Fibroblast of lung (primary cell): ENCODE measurements around the gene RITA1. TPM values are rescaled to one million over a fixed set of nuclear protein-coding genes. Genes with fewer than 3 reads are reported as not detected.
A peak's percentile ranks its signal among the peaks of the same experiment; 100 is the strongest.

Experiments
- DNase-seq, 2 donors: peaks; one replicate each; pipeline versions ENCODE4 v3.0.0 to v3.0.0-alpha.2; 2010; ENCODE audit warnings: low read depth in 2 of 2
- H2AFZ ChIP-seq: 2 replicates; pipeline ENCODE4 v1.5.1; 2012; ENCODE audit warnings: low read length, control low read depth, inconsistent platforms
- H3K27ac ChIP-seq: 2 replicates; pipeline ENCODE4 v1.5.1; 2011; ENCODE audit warnings: low read length, control low read depth; ENCODE audit not compliant: insufficient read depth
- H3K27me3 ChIP-seq: 2 replicates; pipeline ENCODE4 v1.5.1; 2011; ENCODE audit warnings: mild to moderate bottlenecking, low read length; ENCODE audit not compliant: control insufficient read depth, insufficient read depth
- H3K36me3 ChIP-seq: 2 replicates; pipeline ENCODE4 v1.5.1; 2011; ENCODE audit warnings: low read length; ENCODE audit not compliant: control insufficient read depth, insufficient read depth
- H3K4me1 ChIP-seq: 2 replicates; pipeline ENCODE4 v1.5.1; 2011; ENCODE audit warnings: low read length; ENCODE audit not compliant: control insufficient read depth, insufficient read depth; ENCODE audit errors: extremely low read depth
- H3K4me2 ChIP-seq: 2 replicates; pipeline ENCODE4 v1.5.1; 2011; ENCODE audit warnings: low read length, control low read depth; ENCODE audit not compliant: insufficient read depth; ENCODE audit errors: extremely low read depth
- H3K4me3 ChIP-seq, 4 experiments: fragments of 200-600 bp in 1 of 4; sonication (generic) in 1 of 4; replicated peaks in 1 of 4; 2 replicates each; pipeline ENCODE4 v1.5.1; 2011 to 2016; ENCODE audit warnings: low read length in 4 of 4, low read depth in 3 of 4, mild to moderate bottlenecking in 3 of 4, control low read depth in 2 of 4, inconsistent platforms in 1 of 4, mixed read lengths in 1 of 4; ENCODE audit not compliant: insufficient read depth in 1 of 4; ENCODE audit errors: control extremely low read depth in 1 of 4
- H3K79me2 ChIP-seq: 2 replicates; pipeline ENCODE4 v1.5.1; 2012; ENCODE audit warnings: mild to moderate bottlenecking, low read length, inconsistent platforms; ENCODE audit not compliant: control insufficient read depth, insufficient read depth
- H3K9ac ChIP-seq: 2 replicates; pipeline ENCODE4 v1.5.1; 2011; ENCODE audit warnings: mild to moderate bottlenecking, low read length, control low read depth; ENCODE audit not compliant: insufficient read depth
- H3K9me3 ChIP-seq: 2 replicates; pipeline ENCODE4 v1.5.1; 2012; ENCODE audit warnings: low read depth, low read length; ENCODE audit not compliant: control insufficient read depth, insufficient read depth
- H4K20me1 ChIP-seq: 2 replicates; pipeline ENCODE4 v1.5.1; 2011; ENCODE audit warnings: low read length; ENCODE audit not compliant: control insufficient read depth, insufficient read depth; ENCODE audit errors: extremely low read depth
- EZH2 ChIP-seq: IDR thresholded peaks from 2 replicates; pipeline ENCODE4 v1.5.1; 2012; ENCODE audit warnings: low read length, control low read depth, mild to moderate bottlenecking; ENCODE audit errors: missing control alignments
- polyA plus RNA-seq, 2 donors: library from polyadenylated mRNA; depleted of rRNA in 1 of 2; stranded (reverse) in 1 of 2; unstranded in 1 of 2; fragments of >200 nt; gene quantifications; 2 replicates each; pipeline ENCODE4 v1.2.1, GENCODE V29; 2011 to 2012; ENCODE audit warnings: missing spikeins in 1 of 2
- total RNA-seq: library from RNA; depleted of rRNA; stranded (reverse); fragments of >200 nt; gene quantifications from 2 replicates; pipeline ENCODE4 v1.2.1, GENCODE V29; 2014
- TF ChIP-seq, protein P1 (sequence below), 2 donors: IDR thresholded peaks in 1 of 2; conservative IDR thresholded peaks in 1 of 2; 1 replicate in 1 of 2; 2 replicates in 1 of 2; pipeline ENCODE4 v1.5.1; 2011 to 2012; ENCODE audit warnings: low read length in 2 of 2, control low read depth in 1 of 2, inconsistent platforms in 1 of 2, low read depth in 1 of 2, mild to moderate bottlenecking in 1 of 2

RITA1 gene
- total and polyA plus RNA-seq, 2 donors (not counting 1 experiment from before 2014, with no cell fraction given), result 8.7 to 11.6 TPM

DNA sequence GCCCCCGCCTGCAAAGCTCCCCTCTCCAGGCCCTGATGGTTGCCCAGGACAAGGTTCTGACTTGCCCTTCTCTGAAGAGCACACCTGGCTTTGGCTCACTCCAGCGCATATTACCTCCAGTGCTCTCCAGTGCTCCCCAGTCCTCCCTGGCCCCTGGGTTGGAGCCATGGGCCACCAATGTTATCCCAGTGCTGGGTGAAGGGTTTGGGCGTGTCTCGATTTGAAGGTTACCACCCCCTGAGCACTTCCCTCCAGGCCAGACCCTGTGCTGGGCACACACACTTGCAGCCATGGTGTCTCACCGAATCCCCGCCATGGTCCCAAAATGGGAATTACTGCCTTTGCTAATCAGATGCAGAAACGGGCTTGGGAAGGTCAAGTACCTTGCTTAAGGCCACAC, 11.1 kb downstream of the RITA1 start:
- no peak for DNase-seq
- Histone ChIP-seq H3K4me1 (peaks cover 12% of the 10 kb centered on the region), H3K79me2 (no peaks in the 10 kb centered on the region), H4K20me1 (no peaks in the 10 kb centered on the region), H3K27ac (no peak overlapping the region), H3K9me3 (no peaks in the 10 kb centered on the region), H3K4me3 (no peak overlapping the region), H3K9ac (no peak overlapping the region), H2AFZ (no peak overlapping the region), H3K36me3 (peaks cover 2% of the 10 kb centered on the region), H3K27me3 (no peaks in the 10 kb centered on the region), H3K4me2 (no peak overlapping the region)
- TF ChIP-seq, protein P1, sequence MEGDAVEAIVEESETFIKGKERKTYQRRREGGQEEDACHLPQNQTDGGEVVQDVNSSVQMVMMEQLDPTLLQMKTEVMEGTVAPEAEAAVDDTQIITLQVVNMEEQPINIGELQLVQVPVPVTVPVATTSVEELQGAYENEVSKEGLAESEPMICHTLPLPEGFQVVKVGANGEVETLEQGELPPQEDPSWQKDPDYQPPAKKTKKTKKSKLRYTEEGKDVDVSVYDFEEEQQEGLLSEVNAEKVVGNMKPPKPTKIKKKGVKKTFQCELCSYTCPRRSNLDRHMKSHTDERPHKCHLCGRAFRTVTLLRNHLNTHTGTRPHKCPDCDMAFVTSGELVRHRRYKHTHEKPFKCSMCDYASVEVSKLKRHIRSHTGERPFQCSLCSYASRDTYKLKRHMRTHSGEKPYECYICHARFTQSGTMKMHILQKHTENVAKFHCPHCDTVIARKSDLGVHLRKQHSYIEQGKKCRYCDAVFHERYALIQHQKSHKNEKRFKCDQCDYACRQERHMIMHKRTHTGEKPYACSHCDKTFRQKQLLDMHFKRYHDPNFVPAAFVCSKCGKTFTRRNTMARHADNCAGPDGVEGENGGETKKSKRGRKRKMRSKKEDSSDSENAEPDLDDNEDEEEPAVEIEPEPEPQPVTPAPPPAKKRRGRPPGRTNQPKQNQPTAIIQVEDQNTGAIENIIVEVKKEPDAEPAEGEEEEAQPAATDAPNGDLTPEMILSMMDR (conservative IDR thresholded peaks at IDR 0.05 in 1 of 2, IDR thresholded peaks at IDR 0.05 in 1 of 2; ENCODE audit: low read depth in 1 of 2, low read length in 2 of 2), result no peak
- TF ChIP-seq EZH2, result no peak

DNA sequence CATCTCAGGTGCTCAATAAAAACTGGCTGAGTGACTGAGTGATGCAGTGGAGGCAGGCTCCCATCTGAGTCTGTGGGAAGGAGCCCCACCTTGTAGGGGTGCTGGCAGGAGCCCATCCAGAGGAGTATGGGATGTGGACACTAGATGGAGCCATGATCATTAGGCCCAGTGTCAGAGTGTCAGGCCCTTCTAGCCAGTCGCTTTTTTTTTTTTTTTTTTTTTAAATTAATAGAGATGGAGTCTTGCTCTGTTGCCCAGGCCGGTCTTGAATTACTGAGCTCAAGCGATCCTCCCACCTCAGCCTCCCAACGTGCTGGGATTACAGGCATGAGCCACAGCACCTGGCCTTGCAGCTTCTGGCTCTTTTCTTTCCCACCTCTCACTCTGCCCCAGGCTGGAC, 11.5 kb downstream of the RITA1 start:
- H3K36me3 ChIP-seq, result peaks cover 2% of the 10 kb centered on the region
- H3K4me2 ChIP-seq, result no peak overlapping the region
- no peaks in the 10 kb centered on the region for H3K9me3 ChIP-seq
- no peak overlapping the region for H2AFZ ChIP-seq
- peaks cover 12% of the 10 kb centered on the region for H3K4me1 ChIP-seq
- H4K20me1 ChIP-seq, result no peaks in the 10 kb centered on the region
- no peaks in the 10 kb centered on the region for H3K27me3 ChIP-seq
- DNase-seq, result peak; percentile 70 to 85
- no peak overlapping the region for H3K9ac ChIP-seq
- no peak overlapping the region for H3K4me3 ChIP-seq
- TF ChIP-seq EZH2, result no peak
- TF ChIP-seq, protein P1 (conservative IDR thresholded peaks at IDR 0.05 in 1 of 2, IDR thresholded peaks at IDR 0.05 in 1 of 2; ENCODE audit: low read depth in 1 of 2, low read length in 2 of 2), result peak; percentile 62 to 77
- H3K79me2 ChIP-seq, result no peaks in the 10 kb centered on the region
- H3K27ac ChIP-seq, result no peak overlapping the region

GRCh38 chr12:113197518-113198077, 12.1 kb downstream of the RITA1 start:
- no peak overlapping the region for H3K9ac ChIP-seq
- H3K79me2 ChIP-seq, result no peaks in the 10 kb centered on the region
- no peaks in the 10 kb centered on the region for H3K9me3 ChIP-seq
- no peak overlapping the region for H3K27ac ChIP-seq
- TF ChIP-seq, protein P1 (conservative IDR thresholded peaks at IDR 0.05 in 1 of 2, IDR thresholded peaks at IDR 0.05 in 1 of 2; ENCODE audit: low read depth in 1 of 2, low read length in 2 of 2), result no peak
- TF ChIP-seq EZH2, result no peak
- no peaks in the 10 kb centered on the region for H4K20me1 ChIP-seq
- H3K4me2 ChIP-seq, result no peak overlapping the region
- no peak overlapping the region for H3K4me3 ChIP-seq
- H3K36me3 ChIP-seq, result peaks cover 2% of the 10 kb centered on the region
- H3K27me3 ChIP-seq, result no peaks in the 10 kb centered on the region
- H3K4me1 ChIP-seq, result peaks cover 11% of the 10 kb centered on the region
- H2AFZ ChIP-seq, result no peak overlapping the region
- no peak for DNase-seq
